ENCODE measurements around the gene NUDT16L1.

DNA sequence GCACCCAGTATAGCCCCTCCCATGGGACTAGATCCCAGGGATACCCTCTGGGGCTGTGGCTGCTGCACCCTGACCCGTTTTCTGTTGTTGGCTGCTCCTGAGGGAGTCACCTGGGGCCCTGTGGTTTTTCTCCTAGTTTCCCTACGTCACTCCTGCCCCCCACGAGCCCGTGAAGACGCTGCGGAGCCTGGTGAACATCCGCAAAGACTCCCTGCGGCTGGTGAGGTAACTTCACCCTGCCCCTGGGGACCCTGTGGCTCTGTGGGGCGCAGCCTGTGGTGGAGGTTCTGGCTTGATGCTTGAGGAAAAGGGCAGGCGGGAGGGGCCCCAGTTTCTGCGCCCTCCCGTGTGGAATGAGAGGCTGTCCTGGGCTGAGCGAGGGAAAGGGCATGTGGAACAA, 41.5 kb upstream of the NUDT16L1 start:
- TF ChIP-seq, protein P1, sequence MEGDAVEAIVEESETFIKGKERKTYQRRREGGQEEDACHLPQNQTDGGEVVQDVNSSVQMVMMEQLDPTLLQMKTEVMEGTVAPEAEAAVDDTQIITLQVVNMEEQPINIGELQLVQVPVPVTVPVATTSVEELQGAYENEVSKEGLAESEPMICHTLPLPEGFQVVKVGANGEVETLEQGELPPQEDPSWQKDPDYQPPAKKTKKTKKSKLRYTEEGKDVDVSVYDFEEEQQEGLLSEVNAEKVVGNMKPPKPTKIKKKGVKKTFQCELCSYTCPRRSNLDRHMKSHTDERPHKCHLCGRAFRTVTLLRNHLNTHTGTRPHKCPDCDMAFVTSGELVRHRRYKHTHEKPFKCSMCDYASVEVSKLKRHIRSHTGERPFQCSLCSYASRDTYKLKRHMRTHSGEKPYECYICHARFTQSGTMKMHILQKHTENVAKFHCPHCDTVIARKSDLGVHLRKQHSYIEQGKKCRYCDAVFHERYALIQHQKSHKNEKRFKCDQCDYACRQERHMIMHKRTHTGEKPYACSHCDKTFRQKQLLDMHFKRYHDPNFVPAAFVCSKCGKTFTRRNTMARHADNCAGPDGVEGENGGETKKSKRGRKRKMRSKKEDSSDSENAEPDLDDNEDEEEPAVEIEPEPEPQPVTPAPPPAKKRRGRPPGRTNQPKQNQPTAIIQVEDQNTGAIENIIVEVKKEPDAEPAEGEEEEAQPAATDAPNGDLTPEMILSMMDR (IDR thresholded peaks at IDR 0.05): no peak
- no peak for TF ChIP-seq POLR2AphosphoS5 (IDR thresholded peaks at IDR 0.05)
- no peak for TF ChIP-seq POLR2A (IDR thresholded peaks at IDR 0.05)
